HK-2 (cell line): ENCODE results near the gene NPIPB4.
A peak's percentile ranks its signal among the peaks of the same experiment; 100 is the strongest.
"Not testable (repeated sequence)": the region's sequence is repeated elsewhere in the genome, so short reads cannot be mapped to it uniquely, and the experiment has no call there.

Source experiments
- DNase-seq: peaks from one replicate; pipeline ENCODE4 v3.0.0-alpha.2; 2018; ENCODE audit not compliant: unreplicated experiment

NPIPB4 gene

DNA sequence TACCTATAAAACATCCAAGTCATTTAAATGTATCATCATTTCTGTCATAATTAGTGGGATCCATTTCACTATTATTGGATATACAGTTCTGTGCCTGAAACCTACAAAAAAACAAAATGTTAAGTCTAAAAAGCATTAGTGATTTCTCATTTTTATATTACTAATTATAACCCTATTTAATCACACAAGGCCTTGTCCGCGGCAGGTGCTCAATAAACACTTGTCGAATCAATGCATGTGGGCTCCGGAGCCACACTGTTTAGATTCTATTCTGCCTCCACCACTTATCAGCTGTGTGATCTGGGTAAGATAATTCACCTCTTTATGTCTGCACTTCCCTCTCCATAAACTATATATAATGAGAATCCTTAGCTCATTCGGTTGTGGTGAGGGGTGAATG, at the start of gene NPIPB4:
Gene NPIPB4 (minus strand): TSS at position 101 of the 400 bp plus-strand sequence. CDS start 378 bp downstream, outside the sequence.
- DNase-seq: not testable (repeated sequence)

DNA sequence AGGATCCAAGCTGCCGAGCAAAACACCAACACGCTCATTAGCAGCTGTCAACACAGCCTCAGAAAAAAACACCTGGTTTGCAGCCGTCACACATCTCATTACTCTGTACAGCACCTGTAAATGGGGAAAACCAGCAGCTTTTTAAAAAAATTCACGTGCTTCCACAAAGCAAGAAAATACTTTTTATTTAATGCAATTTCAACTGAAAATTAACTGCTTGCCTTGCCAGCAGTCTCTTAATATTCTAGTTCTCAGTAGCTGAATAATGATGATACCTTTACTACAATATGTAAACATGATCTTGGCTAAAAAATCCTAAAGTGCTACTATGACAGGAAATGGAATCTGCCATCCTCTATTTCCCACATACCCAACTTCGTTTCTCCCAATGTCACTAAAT, 41.4 kb upstream of the NPIPB4 start:
- not testable (repeated sequence) for DNase-seq

DNA sequence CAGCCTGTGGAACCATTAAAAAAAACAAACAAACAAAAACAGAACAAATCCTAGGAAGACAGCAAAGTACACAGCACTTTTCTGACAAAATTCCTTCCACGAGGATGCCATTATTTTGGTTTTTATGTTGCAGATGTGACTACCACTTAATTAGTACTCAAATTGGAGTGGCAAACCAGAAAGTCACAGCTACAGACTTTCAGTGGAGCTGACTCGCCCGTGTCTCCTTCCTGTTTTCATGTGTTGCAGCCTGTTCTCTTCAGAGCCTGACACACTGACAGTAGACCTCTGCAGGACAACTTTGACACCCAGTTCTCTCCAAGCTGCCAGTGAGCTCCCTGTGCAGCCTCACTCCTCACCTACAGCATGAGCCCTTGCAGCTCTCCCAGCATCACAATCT, 24.4 kb upstream of the NPIPB4 start:
- DNase-seq: not testable (repeated sequence)

GRCh38 chr16:21837186-21837585, 20.4 kb downstream of the NPIPB4 start:
- not testable (repeated sequence) for DNase-seq

DNA sequence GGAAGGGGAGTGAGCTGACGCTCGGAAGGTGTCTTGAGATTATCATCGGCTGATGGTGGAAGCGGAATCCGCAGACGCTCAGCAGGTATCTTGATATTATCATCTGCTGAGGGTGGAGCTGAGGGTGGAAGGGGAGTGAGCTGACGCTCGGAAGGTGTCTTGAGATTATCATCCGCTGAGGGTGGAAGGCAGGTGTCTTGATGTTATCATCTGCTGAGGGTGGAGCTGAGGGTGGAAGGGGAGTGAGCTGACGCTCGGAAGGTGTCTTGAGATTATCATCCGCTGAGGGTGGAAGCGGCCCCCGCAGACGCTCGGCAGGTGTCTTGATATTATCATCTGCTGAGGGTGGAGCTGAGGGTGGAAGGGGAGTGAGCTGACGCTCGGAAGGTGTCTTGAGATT, 21.2 kb downstream of the NPIPB4 start:
- not testable (repeated sequence) for DNase-seq

DNA sequence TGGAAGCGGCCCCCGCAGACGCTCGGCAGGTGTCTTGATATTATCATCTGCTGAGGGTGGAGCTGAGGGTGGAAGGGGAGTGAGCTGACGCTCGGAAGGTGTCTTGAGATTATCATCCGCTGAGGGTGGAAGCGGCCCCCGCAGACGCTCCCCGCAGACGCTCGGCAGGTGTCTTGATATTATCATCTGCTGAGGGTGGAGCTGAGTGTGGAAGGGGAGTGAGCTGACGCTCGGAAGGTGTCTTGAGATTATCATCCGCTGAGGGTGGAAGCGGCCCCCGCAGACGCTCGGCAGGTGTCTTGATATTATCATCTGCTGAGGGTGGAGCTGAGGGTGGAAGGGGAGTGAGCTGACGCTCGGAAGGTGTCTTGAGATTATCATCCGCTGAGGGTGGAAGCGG, 21.8 kb downstream of the NPIPB4 start:
- DNase-seq: not testable (repeated sequence)

DNA sequence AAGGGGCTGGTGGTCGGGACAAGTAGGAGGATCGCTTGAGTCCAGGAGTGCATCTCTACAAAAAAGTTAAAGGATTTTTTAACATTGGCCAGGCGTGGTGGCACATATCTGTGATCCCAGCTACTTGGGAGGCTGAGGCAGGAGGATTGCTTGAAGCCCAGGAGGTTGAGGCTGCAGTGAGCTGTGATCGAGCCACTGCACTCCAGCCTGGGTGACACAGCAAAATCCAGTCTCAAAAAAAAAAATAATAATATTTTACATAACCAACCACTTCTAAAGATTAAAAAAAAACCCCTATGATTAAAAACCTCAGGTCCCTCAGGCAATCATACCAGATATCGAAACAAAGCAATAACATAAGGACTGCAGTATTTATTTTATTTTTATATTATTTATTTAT, 23.3 kb downstream of the NPIPB4 start:
- not testable (repeated sequence) for DNase-seq

DNA sequence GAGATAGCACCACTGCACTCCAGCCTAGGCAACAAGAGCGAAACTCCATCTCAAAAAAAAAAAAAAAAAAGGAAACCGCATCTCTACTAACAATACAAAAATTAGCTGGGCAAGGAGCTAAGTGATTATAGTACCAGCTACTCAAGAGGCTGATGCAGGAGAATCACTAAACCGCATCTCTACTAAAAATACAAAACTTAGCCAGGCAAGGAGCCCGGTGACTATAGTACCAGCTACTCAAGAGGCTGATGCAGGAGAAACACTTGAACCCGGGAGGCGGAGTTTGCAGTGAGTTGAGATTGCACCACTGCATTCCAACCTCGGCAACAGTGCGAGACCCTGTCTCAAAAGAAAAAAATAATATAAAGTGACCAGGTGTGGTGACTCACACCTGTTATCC, 27.6 kb downstream of the NPIPB4 start:
- not testable (repeated sequence) for DNase-seq

DNA sequence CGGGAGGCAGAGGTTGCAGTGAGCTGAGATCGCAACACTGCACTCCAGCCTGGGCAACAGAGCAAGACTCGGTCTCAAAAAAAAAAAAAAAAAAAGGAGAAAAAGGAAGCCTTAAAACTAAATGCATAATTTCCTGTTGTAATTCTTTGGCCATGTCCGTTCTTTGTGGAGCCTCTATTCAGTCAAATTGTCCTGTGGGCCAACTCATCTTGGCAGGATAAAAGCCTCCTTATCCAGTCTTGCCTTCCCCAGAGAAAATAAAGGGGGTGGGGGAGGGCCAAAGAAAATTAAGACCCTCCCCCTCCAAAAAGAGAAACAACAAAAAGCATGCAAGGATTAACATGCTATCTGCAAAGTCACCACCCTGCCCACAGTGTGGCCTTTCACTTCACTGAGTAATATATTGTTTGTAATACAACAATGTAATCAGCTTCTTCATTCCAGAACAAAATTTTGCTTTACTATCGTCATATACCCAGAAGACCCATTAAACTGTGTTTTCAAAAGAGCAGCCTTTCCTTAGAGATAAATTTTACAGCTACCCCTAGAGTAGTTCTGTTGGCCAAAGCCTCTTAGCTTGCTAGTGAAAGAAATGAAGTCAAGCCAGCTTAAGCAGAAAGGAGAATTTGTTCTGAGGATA, 31.4 kb downstream of the NPIPB4 start:
- DNase-seq: not testable (repeated sequence)

DNA sequence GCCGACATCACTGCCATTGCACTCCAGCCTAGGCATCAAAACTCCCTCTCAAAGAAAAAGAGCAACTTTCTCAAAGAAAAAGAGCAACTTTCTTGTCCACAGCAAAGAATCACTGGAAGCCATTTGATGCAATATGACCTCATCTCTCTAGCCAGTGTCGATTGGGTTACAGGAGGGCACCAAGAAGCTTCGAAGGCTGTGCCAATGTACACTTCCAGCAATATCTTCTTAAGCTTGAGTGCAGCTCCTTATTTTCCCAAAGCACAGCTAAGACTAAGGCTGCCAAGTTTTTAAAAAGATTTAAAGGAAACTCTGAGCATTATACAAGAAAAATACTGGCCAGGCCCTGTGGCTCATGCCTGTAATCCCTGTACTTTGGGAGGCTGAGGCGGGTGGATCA, 32.0 kb downstream of the NPIPB4 start:
- not testable (repeated sequence) for DNase-seq

DNA sequence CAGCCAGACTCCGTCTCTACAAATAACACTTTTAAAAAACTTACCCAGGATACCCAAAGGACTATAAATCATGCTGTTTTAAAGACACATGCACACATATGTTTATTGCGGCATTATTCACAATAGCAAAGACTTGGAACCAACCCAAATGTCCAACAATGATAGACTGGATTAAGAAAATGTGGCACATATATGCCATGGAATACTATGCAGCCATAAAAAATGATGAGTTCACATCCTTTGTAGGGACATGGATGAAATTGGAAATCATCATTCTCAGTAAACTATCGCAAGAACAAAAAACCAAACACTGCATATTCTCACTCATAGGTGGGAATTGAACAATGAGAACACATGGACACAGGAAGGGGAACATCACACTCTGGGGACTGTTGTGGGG, 34.3 kb downstream of the NPIPB4 start:
- not testable (repeated sequence) for DNase-seq

DNA sequence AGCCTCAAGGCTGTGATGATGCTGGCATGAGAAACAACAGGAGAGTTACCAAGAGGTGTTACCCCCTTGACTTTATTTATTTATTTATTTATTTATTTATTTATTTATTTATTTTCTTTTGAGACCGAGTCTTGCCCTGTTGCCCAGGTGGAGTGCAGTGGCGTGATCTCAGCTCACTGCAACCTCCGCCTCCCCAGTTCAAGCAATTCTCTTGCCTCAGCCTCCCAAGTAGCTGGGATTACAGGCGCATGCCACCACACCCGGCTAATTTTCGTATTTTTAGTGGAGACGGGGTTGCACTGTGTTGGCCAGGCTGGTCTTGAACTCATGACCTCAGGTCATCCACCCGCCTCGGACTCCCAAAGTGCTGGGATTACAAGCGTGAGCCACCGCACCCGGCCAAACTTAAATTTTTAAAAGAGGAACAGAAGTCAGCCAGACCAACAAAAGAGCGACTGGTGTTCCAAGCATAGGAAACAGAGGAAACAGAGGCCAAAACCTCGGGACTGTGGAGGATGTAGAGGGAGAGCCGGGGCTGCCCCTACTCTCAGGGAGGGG, 36.6 kb downstream of the NPIPB4 start:
- not testable (repeated sequence) for DNase-seq

DNA sequence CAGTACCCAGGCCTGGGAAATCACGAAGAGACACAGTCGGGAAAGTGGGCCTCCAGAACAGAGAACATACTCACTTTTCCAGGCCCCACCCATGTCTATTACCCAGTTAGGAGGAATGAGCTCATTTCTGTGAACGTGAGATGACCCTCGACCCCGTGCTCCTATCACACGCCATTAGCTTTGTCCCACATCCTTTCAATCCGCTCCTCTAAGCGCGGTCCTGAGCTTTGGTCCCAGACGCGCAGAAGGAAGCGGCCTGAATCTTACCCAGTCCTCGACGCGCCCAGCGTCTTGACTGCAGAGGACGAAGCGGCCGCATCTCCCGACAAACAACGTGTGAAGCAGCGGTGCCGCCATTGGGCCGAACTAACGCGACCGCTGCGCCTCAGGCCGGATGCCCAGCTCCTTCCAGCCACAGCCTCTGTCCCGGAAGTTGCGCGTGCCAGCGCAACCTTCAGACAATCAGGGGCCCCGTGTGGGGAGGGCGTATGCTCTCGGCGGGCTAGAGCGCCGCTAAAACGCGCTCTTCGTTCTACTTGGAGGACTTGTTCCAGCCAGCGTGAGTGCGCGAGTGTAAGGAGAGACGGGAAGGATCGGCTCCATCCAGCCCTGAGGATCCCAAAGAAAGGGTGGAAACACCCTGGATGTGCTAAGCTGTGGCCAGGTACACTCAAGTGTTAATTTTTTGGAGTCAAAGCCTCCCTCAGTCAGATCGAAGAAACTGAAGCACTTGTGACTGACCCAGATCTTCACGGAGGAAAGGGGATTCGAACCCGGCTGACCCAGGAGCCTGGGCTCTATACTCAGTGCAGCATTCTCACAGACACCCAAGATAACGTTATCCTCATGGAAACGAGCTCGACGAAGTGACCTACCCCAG, 37.3 kb downstream of the NPIPB4 start:
- DNase-seq: peak; percentile 60

- DNase-seq: not testable (repeated sequence)
These were observed 37.9 kb downstream of the NPIPB4 start for GRCh38 chr16:21819617-21820016.

GRCh38 chr16:21817012-21817411, 40.5 kb downstream of the NPIPB4 start:
- DNase-seq: not testable (repeated sequence)

DNA sequence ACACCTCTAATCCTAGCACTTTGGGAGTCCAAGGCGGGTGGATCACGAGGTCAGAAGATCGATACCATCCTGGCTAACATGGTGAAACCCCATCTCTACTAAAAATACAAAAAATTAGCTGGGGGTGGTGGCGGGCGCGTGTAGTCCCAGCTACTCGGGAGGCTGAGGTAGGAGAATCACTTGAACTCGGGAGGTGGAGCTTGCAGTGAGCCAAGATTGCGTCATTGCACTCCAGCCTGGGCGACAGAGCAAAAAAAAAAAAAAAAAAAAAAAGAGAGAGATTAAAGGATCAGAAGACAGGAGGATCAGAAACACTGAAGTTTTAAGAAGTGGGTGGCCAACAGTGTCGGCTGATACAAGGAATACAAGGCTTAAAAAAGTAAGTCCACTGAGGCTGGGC, 41.9 kb downstream of the NPIPB4 start:
- not testable (repeated sequence) for DNase-seq

GRCh38 chr16:21802375-21802663, 55.2 kb downstream of the NPIPB4 start:
- not testable (repeated sequence) for DNase-seq

DNA sequence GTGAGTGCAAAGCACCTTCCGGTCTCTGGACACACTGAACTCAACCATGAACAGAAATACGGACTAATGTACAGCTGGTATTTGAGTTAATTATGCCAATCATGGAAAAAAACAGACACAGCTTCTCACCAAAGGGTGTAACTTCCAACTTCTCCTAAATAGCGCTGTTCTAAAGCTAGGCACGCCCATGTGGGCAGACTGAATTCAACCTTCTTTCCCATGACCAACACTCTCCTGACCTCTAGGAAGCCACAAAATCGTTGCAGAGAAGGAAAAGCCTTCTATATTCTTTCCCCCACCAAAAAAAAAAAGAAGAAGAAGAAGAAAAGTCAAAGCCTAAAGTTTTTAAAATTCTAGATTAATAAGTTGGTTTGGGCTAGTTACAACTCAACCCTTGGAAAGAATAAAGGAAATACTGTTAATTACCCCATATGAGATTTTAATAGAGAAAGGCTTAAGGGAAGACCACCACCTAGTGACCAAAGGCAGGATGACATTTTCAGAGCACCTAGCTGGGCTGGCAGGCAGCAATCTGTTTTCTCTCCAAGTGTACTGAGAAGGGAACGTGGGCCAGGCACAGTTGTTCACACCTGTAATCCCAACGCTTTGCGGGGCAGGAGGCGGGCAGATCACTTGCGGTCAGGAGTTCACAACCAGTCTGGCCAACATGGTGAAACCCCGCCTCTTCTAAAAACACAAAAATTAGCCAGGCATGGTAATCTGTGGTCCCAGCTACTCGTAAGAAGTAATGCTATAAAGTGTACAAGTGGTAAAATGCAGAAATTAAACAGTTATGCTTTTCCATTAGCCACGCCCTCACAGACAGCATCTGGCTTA, 55.8 kb downstream of the NPIPB4 start:
- DNase-seq: not testable (repeated sequence)

DNA sequence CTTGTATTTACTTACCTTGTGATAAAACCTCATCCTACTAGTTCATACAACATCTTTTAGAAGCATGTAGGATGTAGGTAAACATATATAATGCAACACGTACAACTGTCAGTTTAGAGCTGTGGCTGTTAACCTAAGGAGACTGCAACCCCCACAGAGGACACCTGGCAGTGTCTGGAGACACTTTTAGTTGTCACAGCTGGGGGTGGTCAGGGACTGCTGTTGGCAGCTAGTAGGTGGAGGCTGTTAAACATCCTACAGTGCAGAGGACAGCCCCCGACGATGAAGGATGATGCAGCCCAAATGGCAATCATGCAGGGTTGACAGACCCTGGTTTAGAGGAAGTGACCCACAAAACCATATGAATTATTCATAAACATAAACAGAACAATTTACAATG, 59.0 kb downstream of the NPIPB4 start:
- not testable (repeated sequence) for DNase-seq

GRCh38 chr16:21793310-21793709, 64.2 kb downstream of the NPIPB4 start:
- not testable (repeated sequence) for DNase-seq

DNA sequence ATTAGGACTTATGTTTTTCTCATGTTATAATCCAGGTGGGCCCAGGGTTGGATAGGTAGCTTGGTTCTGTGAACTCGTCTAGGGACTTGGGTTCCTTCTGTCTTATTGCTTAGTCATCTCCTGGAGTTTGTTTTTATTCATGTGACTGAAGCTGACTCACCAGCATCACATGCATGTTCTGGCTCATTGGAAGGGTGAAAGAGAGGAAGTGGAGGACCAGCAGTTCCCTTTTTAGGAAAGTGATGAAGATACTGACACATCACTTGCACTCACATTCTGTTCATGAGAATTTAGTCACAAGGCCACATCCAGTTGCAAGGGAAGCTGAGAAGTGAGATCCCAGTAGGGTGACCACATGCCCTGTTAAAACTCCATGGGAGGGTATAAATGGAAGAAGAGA, 67.0 kb downstream of the NPIPB4 start:
- not testable (repeated sequence) for DNase-seq
